HG03280 (cell line): Measurements from ENCODE around the gene ZCCHC7.
"Not testable (repeated sequence)": the region's sequence is repeated elsewhere in the genome, so short reads cannot be mapped to it uniquely, and the experiment has no call there.

Experiments
- ATAC-seq: cut with Tn5 transposase; IDR thresholded peaks from one replicate; pipeline ENCODE4 v1.9.1; 2021; ENCODE audit warnings: mild to moderate bottlenecking, moderate library complexity; ENCODE audit not compliant: unreplicated experiment

Gene ZCCHC7

GRCh38 chr9:37203456-37203855, 83.1 kb downstream of the ZCCHC7 start:
- not testable (repeated sequence) for ATAC-seq

GRCh38 chr9:37206121-37206620, 85.8 kb downstream of the ZCCHC7 start:
- ATAC-seq, result no peak

GRCh38 chr9:37209431-37210386, 89.3 kb downstream of the ZCCHC7 start:
- ATAC-seq, result no peak

- ATAC-seq, result no peak
Observed at GRCh38 chr9:37210737-37211523, 90.6 kb downstream of the ZCCHC7 start.

GRCh38 chr9:37212435-37212834, 92.1 kb downstream of the ZCCHC7 start:
- ATAC-seq, result no peak

GRCh38 chr9:37215381-37215780, 95.0 kb downstream of the ZCCHC7 start:
- ATAC-seq, result no peak

- ATAC-seq, result no peak
Observed at GRCh38 chr9:37215830-37216229, 95.5 kb downstream of the ZCCHC7 start.

- ATAC-seq, result no peak
Observed at GRCh38 chr9:37217161-37217560, 96.8 kb downstream of the ZCCHC7 start.

- ATAC-seq, result no peak
Observed at GRCh38 chr9:37218800-37219425, 98.5 kb downstream of the ZCCHC7 start.

- no peak for ATAC-seq
Observed at GRCh38 chr9:37220971-37221370, 100.6 kb downstream of the ZCCHC7 start.

- no peak for ATAC-seq
Observed at GRCh38 chr9:37221489-37222106, 101.2 kb downstream of the ZCCHC7 start.

GRCh38 chr9:37229455-37229854, 109.1 kb downstream of the ZCCHC7 start:
- ATAC-seq, result no peak

- no peak for ATAC-seq
Observed at GRCh38 chr9:37229882-37230482, 109.6 kb downstream of the ZCCHC7 start.

- ATAC-seq, result no peak
Observed at GRCh38 chr9:37236822-37237221, 116.4 kb downstream of the ZCCHC7 start.

GRCh38 chr9:37238122-37238521, 117.7 kb downstream of the ZCCHC7 start:
- ATAC-seq, result no peak

GRCh38 chr9:37239224-37239859, 119.0 kb downstream of the ZCCHC7 start:
- no peak for ATAC-seq

- ATAC-seq, result no peak
Observed at GRCh38 chr9:37239921-37240320, 119.5 kb downstream of the ZCCHC7 start.

- ATAC-seq, result no peak
Observed at GRCh38 chr9:37241340-37241739, 121.0 kb downstream of the ZCCHC7 start.

- ATAC-seq, result no peak
Observed at GRCh38 chr9:37242089-37242488, 121.7 kb downstream of the ZCCHC7 start.
